Colon (tissue), 2 donors: Measurements from ENCODE around the gene ALDH1L1.

Experiments used
- FAIRE-seq: peaks from 2 replicates; lab custom pipeline; 2012; peaks lifted over from hg19 to GRCh38; lab: Jason Lieb, UNC
- donor health status: control.
- donor health status: control.

ALDH1L1 gene

DNA sequence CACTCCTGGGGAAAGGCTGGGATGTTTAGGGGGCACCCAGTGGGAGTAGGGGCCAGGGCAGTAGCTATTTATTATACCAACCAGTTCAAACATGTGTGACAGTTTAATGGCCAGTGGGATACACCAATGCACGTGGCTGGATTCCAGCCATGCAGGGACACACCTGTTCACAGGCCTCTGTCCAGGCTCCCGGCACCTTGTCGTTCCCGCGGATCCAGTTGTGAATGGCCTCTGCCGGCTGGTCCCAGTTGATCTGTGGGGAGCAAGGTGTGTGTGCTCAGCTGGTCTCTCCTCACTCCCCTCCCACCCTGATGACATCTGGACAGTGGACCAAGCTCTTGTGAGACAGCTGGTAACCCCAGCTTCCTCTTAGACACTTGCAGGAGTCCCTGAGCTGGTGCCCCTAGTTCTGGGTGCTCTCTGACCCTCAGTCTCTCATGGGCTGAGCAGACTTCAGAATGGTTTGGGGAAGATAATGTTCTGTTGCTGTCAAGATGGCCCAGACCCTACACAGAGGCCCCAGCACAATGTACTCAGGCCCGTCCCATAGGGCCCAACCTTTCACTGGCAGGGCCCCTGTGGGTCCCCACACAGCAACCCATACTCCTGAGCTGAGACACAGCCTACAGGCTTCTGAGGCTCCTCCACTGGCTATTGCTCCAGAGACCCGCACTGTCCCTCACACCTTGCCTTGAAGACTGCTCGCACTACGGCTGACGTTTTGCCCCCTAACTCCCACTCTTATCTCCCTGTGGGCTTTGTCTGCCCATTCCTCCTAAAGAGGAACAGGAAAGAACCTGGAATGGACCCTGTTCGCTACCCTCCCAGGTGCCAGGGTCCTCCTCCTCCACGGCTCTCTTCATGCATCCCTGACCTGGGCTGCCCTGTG, 25.8 kb downstream of the ALDH1L1 start:
- FAIRE-seq: no peak

DNA sequence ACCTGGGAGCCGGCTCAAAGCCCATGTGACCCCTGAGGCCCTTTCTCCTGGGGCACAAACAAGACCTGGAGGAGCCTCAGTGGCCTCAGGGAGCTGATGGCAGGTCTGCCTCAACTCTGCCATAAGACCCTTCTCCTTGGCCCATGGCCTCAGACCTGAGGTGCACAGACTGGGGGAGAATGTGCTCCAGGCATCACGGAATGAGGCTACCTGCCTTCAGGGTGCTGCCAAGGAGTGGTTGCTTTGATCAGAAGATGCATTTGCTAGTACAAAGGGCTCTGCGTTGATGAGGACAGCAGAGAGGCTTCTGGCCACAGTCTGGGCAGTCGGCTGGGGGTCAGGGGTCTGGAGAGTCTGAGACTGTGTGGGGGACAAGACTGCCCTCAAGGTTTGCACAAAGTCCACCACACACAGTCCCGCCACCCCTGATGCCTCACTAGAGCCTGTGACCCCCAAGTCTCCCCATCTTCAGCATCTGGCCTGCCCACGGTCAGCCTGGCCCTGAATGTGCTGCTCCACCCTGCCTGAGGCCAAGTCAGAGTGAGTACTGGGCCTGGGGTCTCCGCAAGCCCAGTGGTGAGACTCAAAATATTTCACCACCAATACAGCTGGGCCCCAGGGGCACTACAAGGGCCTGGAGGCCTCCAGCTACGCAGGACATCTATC, 26.6 kb downstream of the ALDH1L1 start:
- no peak for FAIRE-seq

DNA sequence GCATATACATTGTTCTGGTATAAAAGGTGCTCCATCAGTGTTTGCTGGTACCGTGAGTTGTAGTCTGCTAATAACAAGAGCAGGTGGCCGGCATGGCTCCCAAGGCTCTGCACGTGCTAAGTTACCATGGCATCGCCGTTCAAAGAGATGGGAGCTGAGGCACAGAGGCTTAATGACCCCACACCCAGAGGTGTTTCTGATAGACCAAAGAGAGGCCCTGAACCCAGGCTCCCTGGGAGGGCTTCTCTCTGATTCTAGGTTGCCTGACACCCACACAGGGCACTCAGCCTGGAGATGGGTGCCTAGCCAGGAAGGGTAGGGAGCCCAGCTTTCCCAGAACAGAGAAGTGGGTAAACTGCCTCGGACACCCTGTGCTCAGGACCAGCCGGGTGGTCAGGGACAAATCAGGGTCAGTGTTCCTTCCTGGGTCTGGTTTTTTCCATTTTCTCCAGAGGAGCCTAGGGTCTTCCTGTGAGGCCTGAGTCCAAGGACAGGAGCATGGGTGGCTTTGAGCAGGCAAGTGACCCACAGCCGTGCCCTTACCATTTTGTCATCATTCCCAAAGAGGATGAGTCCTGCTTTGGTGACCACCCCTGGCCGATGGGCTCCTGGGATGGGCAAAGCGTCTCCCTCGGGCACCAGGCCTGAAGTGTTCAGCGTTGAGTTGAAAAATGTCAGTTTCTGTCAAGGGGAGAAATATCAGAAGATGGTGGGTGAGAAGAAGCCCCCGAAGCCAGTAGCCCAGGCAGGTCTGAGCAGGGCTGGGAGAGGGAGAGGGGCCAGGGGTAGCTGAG, 27.3 kb downstream of the ALDH1L1 start:
- FAIRE-seq: no peak

DNA sequence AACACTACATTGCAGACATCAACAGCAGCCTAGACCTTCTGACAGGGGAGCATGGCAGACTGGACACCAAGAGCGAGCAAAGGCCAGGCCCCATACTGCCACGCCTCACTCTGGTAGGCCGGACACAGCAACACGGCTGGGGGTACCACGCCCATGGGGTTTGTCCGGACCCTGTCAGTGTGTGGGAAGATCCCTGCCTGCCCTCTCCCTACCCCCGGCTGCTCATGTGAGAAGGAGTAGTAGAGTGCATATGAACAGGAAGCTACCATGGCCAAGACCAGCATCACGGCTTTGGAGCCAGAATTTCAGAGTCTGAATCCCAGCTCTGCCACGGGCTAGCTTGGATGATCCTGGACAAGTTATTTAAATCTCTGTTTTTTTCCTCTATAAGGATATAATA, 27.9 kb downstream of the ALDH1L1 start:
- FAIRE-seq: no peak

DNA sequence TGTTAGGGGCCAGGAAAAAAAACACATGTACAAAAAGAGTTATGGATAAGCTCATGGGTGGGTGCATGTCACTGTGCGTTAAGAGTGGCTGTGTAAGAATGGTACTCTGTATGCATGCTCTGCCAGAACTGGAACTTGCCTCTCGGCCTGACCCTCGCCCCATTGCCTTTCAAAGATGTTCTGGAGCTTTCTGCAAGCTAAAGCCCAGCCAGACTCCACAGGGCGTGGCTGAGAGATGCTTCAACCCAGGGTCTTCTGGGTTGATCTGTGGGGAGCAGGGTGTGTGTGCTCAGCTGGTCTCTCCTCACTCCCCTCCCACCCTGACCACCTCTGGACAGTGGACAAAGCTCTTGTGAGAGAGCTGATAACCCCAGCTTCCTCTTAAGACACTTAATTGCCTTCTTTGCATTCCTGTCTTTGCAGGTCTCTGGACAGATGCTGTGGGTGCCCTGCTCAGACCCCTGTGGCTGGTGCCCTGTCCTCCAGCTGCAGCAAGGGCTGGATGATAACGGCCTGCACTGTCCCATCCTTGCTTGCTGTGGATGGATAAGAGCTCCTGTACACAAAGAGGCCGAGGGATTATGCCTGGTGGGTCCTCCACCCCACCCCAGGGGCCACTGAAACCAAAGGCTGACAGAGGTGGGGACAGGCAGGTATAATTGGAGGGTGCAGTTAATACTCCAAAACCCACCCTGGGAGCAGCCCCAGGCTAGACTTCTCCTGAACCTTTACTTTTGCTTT, 28.7 kb downstream of the ALDH1L1 start:
- no peak for FAIRE-seq

DNA sequence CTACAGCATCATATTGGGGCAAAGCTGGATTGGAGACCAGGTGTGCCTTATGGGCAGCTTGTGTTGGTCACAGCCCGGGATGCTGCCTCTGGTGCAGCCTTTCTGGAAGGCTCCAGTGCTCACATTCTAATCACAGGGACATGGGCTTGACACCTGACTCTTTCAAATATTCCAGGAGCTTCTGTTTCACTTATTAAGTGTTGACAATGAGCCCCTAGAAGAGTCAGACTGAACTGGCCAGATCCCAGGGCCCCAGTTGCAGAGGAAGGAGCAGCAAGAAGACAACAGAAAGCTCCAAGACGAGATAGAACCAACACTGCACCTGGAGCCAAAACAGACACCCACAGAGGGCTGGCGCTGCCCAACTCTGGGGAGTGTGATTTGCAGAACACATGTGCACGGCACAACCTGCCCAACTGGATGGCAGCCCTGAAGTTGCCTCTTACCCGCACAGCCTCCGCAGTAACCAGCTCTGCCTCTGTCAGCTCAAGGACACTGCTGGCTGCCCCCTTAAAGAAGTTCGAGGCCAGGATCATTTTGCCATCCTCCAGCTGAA, 30.3 kb downstream of the ALDH1L1 start:
- FAIRE-seq: no peak

DNA sequence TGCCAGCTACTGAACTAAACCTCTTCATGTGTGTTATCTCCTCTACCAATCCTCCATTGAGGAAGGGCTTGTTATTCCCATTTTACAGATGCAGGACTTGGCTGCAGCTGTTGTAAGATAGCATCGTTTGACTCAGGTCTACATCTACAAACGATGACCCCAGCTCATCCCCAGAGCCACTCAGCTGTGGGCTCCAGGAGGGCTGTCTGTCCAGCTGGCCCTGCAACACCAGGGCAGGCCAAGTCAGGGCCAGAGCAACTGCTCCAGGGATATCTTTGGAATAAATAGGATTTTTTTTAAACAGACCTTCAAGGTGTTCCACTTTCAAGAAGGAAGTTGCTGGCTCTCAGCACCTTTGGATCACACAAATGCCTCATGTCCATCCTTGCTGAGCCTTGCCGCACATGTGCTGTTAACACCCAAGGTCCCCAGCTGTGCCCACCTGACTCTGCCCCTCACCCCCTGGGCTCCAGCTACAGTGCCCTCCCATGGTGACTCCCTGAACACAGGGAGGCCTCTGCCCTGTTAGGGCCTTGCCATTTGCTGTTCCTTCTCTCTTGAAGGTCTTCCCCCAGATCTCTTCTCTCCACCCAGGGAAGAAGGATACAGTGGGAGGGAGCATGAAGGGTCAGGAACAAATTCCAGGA, 31.0 kb downstream of the ALDH1L1 start:
- no peak for FAIRE-seq

DNA sequence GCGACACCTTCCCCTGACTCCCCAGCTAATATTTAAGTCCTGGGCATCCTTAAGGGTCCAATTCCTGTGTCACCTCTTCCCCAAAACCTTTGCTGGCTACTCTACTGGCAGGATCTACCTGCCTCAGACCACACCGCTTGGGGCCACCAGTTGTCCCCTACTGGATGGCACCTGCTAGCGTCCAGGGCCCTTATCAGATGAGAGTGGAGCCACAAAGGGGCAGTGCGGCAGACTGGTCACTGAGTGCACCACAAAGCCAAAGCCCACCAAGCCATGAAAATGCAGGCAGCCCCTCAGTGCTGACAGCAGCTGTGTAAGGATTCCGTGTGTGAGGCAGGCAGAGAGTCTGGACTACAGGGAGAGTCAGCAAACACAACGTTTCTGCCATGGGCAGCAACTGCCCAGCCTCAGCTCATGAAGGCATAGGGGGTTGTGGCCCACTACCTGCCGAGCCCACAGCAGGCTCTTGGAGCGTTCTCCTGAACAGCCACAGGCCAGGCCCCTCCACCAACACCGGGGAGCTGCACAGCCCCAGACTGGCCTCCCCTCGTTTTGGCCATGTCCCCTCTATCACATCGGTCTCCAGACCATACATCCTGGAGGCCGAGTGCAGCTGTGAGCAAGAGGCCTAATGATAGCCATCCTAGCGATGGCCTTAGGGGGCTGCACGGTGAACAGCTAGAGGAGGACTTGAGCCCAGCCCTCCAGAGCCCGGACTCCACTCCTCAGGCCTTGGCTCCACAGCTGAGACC, 32.3 kb downstream of the ALDH1L1 start:
- FAIRE-seq: no peak

DNA sequence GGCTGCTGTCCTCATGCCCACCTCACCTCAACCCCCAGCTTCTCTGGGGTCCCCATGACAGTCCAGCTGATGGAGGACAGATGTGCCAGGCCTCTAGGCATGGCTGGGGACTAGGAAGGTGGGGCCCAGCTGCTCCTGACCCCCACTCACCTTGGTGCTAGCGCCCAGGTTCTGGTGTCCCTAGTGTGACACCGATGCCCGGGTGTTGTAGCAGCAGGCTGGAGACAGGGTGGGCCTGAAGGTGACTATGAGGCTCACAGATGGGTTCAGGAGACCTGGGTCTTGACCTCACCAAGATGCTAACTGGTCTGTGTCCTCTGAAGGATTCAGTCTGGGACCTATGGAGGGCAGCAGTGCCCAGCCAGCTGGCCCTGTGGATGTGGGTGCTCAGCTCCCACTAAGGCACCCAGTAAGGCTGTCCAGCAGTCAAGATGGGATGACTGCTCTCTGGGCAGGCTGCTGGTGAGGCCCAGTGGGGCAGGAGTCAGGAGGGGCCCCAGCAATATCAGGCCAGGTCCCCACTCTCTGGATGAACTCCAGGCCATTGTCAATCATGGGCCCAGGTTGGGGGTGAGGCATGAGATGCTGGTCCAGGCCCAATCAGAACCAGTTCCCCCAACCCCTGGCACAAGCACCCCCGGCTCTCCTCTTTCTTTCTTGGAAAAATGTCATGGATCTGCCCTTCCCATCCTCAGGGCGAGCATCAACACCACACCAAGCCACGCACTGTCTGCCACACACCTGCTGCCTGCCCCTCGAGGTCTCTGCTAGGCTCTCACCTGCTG, 33.0 kb downstream of the ALDH1L1 start:
- FAIRE-seq: no peak

DNA sequence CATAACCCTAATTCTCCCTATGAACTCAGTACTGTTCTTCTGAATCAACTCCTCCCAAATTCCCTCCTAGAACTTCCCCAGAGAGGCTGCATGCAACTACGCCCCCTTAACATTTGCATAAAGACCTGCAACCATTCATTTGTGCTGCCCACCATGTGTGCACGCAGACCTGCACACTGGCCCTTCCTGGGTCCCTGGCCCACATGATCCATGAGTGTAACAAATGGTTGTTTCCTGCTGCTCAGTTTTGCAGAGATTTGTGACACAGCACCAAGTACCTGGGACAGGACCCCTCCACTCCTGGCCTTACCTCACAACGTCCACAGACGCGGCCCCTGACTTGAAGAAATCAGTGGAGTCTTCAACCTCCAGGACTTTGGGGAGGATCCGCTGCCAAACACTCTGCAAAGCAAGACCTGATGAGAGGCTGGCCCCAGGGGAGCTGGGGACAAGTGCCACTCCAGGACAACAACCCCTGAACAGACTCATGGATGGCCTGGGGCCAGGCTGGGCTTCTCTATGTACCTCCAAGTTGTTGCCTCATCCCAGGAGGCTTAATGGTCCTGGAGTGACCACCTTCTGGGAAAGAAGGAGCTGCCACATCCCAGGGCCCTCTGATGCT, 33.8 kb downstream of the ALDH1L1 start:
- FAIRE-seq: no peak

DNA sequence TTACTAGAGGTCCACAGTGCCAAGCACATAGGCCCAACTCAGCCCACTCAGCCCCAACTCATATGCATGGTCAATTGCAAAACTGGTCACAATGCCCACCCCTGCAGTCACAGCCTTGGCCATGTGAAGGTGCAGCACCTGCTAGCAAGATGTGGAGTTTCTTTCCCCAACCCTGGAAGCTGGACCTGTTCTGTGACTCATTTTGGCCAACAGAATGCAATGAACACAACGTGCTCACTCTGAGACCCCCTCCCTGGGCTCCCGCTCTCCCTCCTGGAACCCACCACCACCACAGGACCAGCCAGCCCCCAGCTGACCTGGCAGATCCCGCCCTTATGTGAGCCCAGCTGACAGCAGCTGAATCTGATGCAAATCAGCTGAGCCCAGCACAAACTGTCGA, 34.4 kb downstream of the ALDH1L1 start:
- FAIRE-seq: no peak

DNA sequence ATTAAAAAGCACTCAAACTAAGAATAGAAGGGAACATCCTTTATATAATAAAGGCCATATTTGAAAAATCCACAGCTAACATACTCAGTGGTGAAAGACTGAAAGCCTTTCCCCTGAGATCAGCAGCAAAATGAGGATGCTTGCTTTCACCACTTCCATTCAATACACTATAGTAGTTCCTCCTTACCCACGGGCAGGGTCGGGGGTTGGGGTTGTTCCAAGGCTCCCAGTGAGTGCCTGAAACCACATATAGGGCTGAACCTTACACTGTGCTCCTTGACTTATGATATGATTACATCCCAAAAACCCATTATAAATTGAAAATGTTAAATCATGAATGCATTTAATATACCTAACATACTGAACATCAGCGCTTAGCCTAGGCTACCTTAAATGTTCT, 37.7 kb downstream of the ALDH1L1 start:
- no peak for FAIRE-seq

DNA sequence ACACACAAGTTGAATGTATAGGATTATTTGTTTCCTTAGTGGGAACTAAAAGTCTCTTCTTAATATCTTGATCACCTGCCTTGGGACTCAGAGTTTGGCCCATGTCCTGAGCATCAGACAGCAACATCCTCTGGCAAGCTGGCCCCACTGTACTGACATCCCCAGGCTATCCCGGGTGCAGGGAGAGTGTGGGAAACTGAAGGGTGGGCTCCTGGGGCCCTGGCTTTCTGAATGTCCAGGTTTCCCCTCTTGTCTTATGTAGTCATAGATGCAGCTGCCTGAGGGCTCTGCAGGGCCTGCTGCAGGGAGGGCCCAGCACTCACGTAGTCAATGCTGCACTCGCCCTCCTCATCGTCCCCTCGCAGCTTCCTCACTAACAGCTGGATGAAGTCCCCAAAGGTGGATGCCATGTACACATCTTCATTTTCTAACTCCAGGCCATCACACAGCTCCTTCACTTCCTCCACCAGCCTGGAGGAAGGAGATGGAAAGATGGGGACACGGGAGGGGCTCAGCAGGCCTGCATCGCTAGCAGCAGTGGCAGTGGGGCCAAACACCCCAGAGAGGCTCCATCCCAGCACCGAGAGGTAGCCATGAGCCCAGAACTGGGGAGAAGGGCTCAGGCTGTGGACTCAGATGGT, 42.8 kb downstream of the ALDH1L1 start:
- FAIRE-seq: no peak

DNA sequence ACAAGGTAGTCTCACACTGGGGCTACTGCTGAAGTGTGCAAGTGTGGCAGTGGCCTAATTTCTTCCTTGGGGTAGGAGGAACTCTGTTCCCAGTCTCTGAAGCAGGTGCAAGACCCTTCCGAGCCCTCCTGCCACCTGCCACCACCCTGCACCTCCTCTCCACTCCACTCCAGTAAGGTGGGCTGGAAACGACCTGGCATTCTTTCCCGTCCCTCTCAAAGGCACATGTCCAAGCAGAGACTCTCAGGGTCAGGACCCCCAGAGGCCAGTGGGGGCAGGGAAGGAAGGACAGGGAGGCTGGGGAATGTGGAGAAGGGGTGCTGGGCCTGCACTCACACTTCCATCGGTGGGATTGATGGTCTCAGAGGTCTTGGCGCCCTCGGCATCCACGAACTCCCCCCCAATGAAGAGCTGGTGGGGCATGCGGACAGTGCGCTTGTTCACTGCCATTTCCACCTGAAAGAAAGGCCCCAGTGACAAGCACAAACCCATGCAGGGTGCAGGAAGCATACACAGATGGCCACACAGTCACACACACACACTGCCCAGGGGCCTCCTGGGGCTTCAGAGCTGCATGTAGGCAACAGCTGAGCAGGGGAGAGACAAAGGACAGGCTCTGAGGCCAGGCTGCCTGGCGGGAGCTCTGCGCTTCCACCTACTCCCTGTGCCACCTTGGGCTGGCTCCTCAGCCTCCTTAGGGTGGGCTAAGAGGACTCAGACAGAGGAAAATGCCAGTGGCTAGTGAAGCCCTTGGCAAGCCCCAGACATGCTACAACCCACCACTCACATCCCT, 43.8 kb downstream of the ALDH1L1 start:
- no peak for FAIRE-seq

DNA sequence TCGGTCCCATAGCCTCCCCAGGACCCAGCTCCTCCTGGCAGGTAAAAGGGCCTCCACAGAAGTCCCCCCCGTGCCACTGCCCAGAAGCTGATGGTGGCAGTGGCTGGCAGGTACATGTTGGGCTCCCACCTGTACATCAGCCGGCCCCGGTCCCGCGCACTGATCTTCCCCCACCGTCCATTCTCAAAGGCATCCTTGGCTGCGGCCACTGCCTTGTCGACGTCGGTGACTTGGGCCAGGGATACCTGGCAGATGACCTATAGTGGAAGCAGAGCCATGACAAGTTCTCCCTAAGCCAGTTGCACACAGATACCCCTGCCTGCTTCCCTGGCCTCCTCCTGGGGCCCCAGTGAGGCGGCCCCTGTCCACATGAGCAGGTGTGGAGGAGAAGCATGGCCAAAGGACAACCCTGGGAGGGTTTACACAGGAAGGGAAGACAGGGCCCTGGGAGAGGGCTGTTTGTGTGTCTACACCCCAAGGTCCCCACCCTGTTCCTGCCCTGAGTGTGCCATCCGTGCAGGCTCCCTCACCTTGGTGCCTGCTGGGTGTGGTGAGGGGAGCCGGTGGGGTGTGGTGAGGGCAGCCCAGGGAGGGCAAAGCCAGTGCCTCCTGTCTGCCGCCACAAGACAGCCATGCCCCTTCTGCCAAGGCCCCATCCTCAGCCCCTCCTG, 44.8 kb downstream of the ALDH1L1 start:
- FAIRE-seq: no peak

DNA sequence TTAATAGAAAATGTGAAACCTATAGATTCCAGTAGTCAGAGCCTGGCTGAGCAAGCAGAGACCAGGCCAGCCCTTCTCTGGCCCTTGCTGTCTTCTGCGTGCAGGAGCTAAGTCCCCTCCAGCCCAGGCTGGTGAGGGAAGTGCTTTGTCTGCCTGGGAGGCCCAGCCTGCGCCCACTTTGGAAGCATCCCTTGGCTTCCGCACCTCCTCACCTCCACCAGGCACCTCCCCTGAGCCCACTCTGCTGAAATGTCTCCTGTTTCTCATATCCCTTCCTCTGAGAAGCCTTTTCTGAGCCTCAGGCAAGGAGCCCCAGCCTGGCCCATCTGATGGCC, 45.3 kb downstream of the ALDH1L1 start:
- no peak for FAIRE-seq

DNA sequence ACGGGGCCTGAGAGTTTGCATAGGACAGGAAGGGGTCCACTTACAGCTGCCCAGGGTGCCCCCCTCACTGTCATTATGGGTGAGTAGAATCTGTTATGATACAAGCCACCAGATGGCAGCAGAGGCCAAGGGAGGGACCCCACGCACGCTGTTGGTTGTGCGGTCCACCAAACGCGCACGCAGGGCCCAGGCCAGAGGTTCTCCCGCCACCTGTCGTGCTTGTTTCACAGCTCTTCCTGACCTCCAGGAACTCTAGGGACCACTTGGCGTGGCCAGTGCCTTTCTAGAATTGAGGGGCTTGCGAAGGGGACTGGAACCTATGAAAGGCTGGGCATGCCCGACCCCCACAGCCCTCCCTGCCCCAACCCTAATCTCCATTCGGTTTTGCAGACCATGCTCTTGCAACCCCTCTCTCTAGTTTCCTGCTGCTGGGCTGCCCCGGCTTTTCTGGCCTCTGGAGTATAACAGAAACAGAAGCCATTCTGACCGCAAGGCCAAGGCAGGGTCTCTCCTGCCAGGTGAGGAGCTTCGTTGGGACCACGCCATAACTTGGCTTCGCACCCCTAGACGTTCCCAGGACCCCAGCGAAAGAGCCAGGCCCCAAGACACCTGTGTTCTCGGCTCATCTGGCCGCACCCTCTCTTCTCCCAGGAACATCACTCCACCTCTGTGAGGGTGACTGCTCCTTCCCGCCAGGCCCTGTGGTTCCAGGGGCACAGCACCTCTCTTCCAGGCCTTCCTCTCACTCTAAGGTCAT, 46.0 kb downstream of the ALDH1L1 start:
- FAIRE-seq: no peak
